ENCODE data around the gene CHIA. TPM values are rescaled to one million over a fixed set of nuclear protein-coding genes. Genes with fewer than 3 reads are reported as not detected.

Gene CHIA
- total and polyA plus RNA-seq, 2 of the 13 experiments (the other 11 are each of a cell fraction or from before 2014, with no cell fraction given), result not detected

DNA sequence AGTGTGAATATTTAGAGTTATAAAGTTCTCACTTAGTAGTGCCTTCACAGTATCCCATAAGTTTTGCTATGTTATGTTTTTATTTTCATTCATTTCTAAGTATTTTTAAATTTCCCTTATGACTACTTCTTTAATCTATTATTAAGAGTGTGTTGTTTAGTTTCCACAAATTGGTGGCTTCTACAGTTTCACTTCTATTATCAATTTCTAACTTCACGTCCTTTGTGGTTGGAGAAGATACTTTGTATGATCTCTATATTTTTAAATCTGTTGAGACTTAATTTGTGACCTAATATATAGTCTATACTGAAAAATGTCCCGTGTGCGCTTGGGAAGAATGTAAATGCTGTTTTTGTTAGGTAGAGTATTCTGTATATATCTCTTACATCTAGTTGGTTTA is 11.7 kb downstream of the CHIA start:
- intact Hi-C loops (cut with micrococcal nuclease; ENCODE audit: unreplicated experiment) (no loop called here), in situ Hi-C loops (cut with HindIII; ENCODE audit: extremely low pct_ligation_motif_present, low pct_unique_long_range_greater_than_20kb) (no loop called here)
- H3K36me3 ChIP-seq (replicated peaks in 1 of 2; ENCODE audit: control insufficient read depth in 1 of 2, insufficient read depth in 2 of 2, low read length in 2 of 2), result no peaks in the 10 kb centered on the region
- H2AFZ ChIP-seq (ENCODE audit: low read length), result no peak overlapping the region
- POLR2A ChIA-PET, result no interaction called here
- H4K20me1 ChIP-seq (ENCODE audit: insufficient read depth, low read length), result no peaks in the 10 kb centered on the region
- TF ChIP-seq KMT2A (CRISPR knock-in tag; IDR thresholded peaks at IDR 0.05) (no peak), HDAC2 (CRISPR knock-in tag; IDR thresholded peaks at IDR 0.05) (no peak), ZNF629 (CRISPR knock-in tag; conservative IDR thresholded peaks at IDR 0.05) (no peak), MAFK (conservative IDR thresholded peaks at IDR 0.05 in 1 of 2, IDR thresholded peaks at IDR 0.05 in 1 of 2; ENCODE audit: low read length in 2 of 2) (no peak), REL (CRISPR knock-in tag; conservative IDR thresholded peaks at IDR 0.05) (no peak), ZBTB8A (CRISPR knock-in tag; IDR thresholded peaks at IDR 0.05; ENCODE audit: borderline replicate concordance, low read depth) (no peak), ZNF678 (CRISPR knock-in tag; IDR thresholded peaks at IDR 0.05) (no peak), ZNF572 (CRISPR knock-in tag; IDR thresholded peaks at IDR 0.05) (no peak)
- TF ChIP-seq, protein P1, sequence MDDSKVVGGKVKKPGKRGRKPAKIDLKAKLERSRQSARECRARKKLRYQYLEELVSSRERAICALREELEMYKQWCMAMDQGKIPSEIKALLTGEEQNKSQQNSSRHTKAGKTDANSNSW (CRISPR knock-in tag; IDR thresholded peaks at IDR 0.05; ENCODE audit: borderline replicate concordance), result no peak
- TF ChIP-seq, protein P2, sequence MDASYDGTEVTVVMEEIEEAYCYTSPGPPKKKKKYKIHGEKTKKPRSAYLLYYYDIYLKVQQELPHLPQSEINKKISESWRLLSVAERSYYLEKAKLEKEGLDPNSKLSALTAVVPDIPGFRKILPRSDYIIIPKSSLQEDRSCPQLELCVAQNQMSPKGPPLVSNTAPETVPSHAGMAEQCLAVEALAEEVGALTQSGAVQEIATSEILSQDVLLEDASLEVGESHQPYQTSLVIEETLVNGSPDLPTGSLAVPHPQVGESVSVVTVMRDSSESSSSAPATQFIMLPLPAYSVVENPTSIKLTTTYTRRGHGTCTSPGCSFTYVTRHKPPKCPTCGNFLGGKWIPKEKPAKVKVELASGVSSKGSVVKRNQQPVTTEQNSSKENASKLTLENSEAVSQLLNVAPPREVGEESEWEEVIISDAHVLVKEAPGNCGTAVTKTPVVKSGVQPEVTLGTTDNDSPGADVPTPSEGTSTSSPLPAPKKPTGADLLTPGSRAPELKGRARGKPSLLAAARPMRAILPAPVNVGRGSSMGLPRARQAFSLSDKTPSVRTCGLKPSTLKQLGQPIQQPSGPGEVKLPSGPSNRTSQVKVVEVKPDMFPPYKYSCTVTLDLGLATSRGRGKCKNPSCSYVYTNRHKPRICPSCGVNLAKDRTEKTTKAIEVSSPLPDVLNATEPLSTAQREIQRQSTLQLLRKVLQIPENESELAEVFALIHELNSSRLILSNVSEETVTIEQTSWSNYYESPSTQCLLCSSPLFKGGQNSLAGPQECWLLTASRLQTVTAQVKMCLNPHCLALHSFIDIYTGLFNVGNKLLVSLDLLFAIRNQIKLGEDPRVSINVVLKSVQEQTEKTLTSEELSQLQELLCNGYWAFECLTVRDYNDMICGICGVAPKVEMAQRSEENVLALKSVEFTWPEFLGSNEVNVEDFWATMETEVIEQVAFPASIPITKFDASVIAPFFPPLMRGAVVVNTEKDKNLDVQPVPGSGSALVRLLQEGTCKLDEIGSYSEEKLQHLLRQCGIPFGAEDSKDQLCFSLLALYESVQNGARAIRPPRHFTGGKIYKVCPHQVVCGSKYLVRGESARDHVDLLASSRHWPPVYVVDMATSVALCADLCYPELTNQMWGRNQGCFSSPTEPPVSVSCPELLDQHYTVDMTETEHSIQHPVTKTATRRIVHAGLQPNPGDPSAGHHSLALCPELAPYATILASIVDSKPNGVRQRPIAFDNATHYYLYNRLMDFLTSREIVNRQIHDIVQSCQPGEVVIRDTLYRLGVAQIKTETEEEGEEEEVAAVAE (CRISPR knock-in tag; IDR thresholded peaks at IDR 0.05; ENCODE audit: borderline replicate concordance), result no peak
- TF ChIP-seq, protein P3, sequence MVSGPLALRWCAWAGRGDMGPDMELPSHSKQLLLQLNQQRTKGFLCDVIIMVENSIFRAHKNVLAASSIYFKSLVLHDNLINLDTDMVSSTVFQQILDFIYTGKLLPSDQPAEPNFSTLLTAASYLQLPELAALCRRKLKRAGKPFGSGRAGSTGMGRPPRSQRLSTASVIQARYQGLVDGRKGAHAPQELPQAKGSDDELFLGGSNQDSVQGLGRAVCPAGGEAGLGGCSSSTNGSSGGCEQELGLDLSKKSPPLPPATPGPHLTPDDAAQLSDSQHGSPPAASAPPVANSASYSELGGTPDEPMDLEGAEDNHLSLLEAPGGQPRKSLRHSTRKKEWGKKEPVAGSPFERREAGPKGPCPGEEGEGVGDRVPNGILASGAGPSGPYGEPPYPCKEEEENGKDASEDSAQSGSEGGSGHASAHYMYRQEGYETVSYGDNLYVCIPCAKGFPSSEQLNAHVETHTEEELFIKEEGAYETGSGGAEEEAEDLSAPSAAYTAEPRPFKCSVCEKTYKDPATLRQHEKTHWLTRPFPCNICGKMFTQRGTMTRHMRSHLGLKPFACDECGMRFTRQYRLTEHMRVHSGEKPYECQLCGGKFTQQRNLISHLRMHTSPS (CRISPR knock-in tag; IDR thresholded peaks at IDR 0.05; ENCODE audit: low read depth), result no peak
- H3K79me2 ChIP-seq (ENCODE audit: insufficient read depth, low read length), result no peaks in the 10 kb centered on the region
- no peak overlapping the region for H3K9ac ChIP-seq (ENCODE audit: insufficient read depth, low read depth, low read length)
- H3K4me3 ChIP-seq (replicated peaks in 1 of 3; ENCODE audit: insufficient read depth in 1 of 3, low read depth in 2 of 3, low read length in 3 of 3), result no peak overlapping the region
- 21% methylated on average over 3 of the region's 3 CpGs for WGBS (ENCODE audit: low lambda C conversion rate)
- ATAC-seq (no peak), FAIRE-seq (no peak), DNase-seq (ENCODE audit: low spot score) (no peak)
- H3K4me1 ChIP-seq (ENCODE audit: insufficient read depth, low read length), result no peaks in the 10 kb centered on the region
- H3K9me3 ChIP-seq (ENCODE audit: low read length), result no peaks in the 10 kb centered on the region; the same call in 1 of the 2 replicates
- BruUV-seq (replicated peaks), result no TSS peak
- H3K27me3 ChIP-seq (ENCODE audit: control insufficient read depth in 1 of 2, insufficient read depth in 2 of 2, low read length in 2 of 2), result no peaks in the 10 kb centered on the region
- H3K27ac ChIP-seq (ENCODE audit: extremely low read length, insufficient read depth, low read length), result no peak overlapping the region
- CTCF ChIA-PET (ENCODE audit: low intra/inter-chr PET ratio, low total read pairs), result no interaction called here
- no peak overlapping the region for H3K4me2 ChIP-seq (ENCODE audit: low read depth, low read length)

Data from HepG2 (cell line).